ENCODE results near the gene FBXW10. TPM values are rescaled to one million over a fixed set of nuclear protein-coding genes. Genes with fewer than 3 reads are reported as not detected.
"Not testable (repeated sequence)": the region's sequence is repeated elsewhere in the genome, so short reads cannot be mapped to it uniquely, and the experiment has no call there.

Gene FBXW10
- polyA plus RNA-seq (2013, experiment 1 of 2): 0.01 TPM
- polyA plus RNA-seq (2013, experiment 2 of 2): 0.03 TPM

GRCh38 chr17:18743699-18744421 is at the start of gene FBXW10:
TSS of gene FBXW10 (plus strand) at chr17:18744054. CDS start at chr17:18744245, 191 bp downstream.
- not testable (repeated sequence) for H4K91ac ChIP-seq (ENCODE audit: low read length); H3K18ac ChIP-seq (ENCODE audit: low read depth in 1 of 2, low read length in 2 of 2); H3K27ac ChIP-seq (ENCODE audit: low read length, poor library complexity, severe bottlenecking); H2AFZ ChIP-seq (ENCODE audit: low read depth, low read length); H3K14ac ChIP-seq (ENCODE audit: low read length in 2 of 2); H4K8ac ChIP-seq (ENCODE audit: low read length); H3K23ac ChIP-seq (ENCODE audit: low read length in 2 of 2); DNase-seq; H2BK5ac ChIP-seq (ENCODE audit: low read depth, low read length, poor library complexity, severe bottlenecking); H3K79me1 ChIP-seq (replicated peaks; ENCODE audit: low read length, poor library complexity, severe bottlenecking); H2BK120ac ChIP-seq (ENCODE audit: low read depth, low read length); H2BK12ac ChIP-seq (ENCODE audit: low read length in 2 of 2); H2BK15ac ChIP-seq (ENCODE audit: low read depth, poor library complexity, severe bottlenecking); H3K27me3 ChIP-seq (ENCODE audit: control insufficient read depth in 1 of 2, insufficient read depth in 1 of 2, low read length in 2 of 2); H3K4me1 ChIP-seq (ENCODE audit: control insufficient read depth, insufficient read depth, low read depth, low read length); H2AK5ac ChIP-seq (ENCODE audit: low read length, severe bottlenecking); H3K9me3 ChIP-seq (ENCODE audit: control insufficient read depth, low read length); H3K36me3 ChIP-seq (ENCODE audit: control insufficient read depth in 1 of 2, insufficient read depth in 2 of 2, low read depth in 1 of 2, low read length in 2 of 2); H3K4ac ChIP-seq (ENCODE audit: low read depth in 1 of 2, low read length in 2 of 2); H3K4me2 ChIP-seq (ENCODE audit: low read length, poor library complexity, severe bottlenecking)
- Histone ChIP-seq H3K4me3 (ENCODE audit: insufficient read depth in 1 of 2, low read depth in 1 of 2, low read length in 2 of 2) (peak within 1 kb of the TSS in 1 of 2 experiments; percentile 58), H3K9ac (ENCODE audit: low read length) (peak within 1 kb of the TSS; percentile 43)
- 61% methylated on average over 4 of the region's 10 CpGs for WGBS

- H3K4me3 ChIP-seq (ENCODE audit: insufficient read depth in 1 of 2, low read depth in 1 of 2, low read length in 2 of 2); H4K8ac ChIP-seq (ENCODE audit: low read length): not testable (repeated sequence)
Measured at GRCh38 chr17:18695143-18695542, 48.7 kb upstream of the FBXW10 start.

GRCh38 chr17:18698473-18699103 is 45.3 kb upstream of the FBXW10 start:
- H2AK5ac ChIP-seq (ENCODE audit: low read length, severe bottlenecking); H3K9me3 ChIP-seq (ENCODE audit: control insufficient read depth, low read length); H2BK5ac ChIP-seq (ENCODE audit: low read depth, low read length, poor library complexity, severe bottlenecking); H2BK120ac ChIP-seq (ENCODE audit: low read depth, low read length); H3K79me1 ChIP-seq (replicated peaks; ENCODE audit: low read length, poor library complexity, severe bottlenecking); DNase-seq; H3K4me1 ChIP-seq (ENCODE audit: control insufficient read depth, insufficient read depth, low read depth, low read length); H2BK15ac ChIP-seq (ENCODE audit: low read depth, poor library complexity, severe bottlenecking); H3K27me3 ChIP-seq (ENCODE audit: control insufficient read depth in 1 of 2, insufficient read depth in 1 of 2, low read length in 2 of 2); H3K23ac ChIP-seq (ENCODE audit: low read length in 2 of 2); H2BK12ac ChIP-seq (ENCODE audit: low read length in 2 of 2); H3K27ac ChIP-seq (ENCODE audit: low read length, poor library complexity, severe bottlenecking); H3K36me3 ChIP-seq (ENCODE audit: control insufficient read depth in 1 of 2, insufficient read depth in 2 of 2, low read depth in 1 of 2, low read length in 2 of 2): not testable (repeated sequence)
- Histone ChIP-seq H2AFZ (ENCODE audit: low read depth, low read length) (peak overlapping the region; percentile 88), H3K4ac (ENCODE audit: low read depth in 1 of 2, low read length in 2 of 2) (peak overlapping the region in 1 of 2 experiments; percentile 51), H3K9ac (ENCODE audit: low read length) (peak overlapping the region; percentile 86), H4K8ac (ENCODE audit: low read length) (peak overlapping the region; percentile 88), H3K4me3 (ENCODE audit: insufficient read depth in 1 of 2, low read depth in 1 of 2, low read length in 2 of 2) (peak overlapping the region; percentile 63 to 77), H4K91ac (ENCODE audit: low read length) (peak overlapping the region; percentile 68), H3K4me2 (ENCODE audit: low read length, poor library complexity, severe bottlenecking) (peak overlapping the region; percentile 78), H3K18ac (ENCODE audit: low read depth in 1 of 2, low read length in 2 of 2) (peak overlapping the region in 1 of 2 experiments; percentile 8), H3K14ac (ENCODE audit: low read length in 2 of 2) (peak overlapping the region in 1 of 2 experiments; percentile 55)
- WGBS: 58% methylated on average over 6 of the region's 8 CpGs

More at GRCh38 chr17:18695143-18695542, 48.7 kb upstream of the FBXW10 start:
- not testable (repeated sequence) for H3K4me2 ChIP-seq (ENCODE audit: low read length, poor library complexity, severe bottlenecking); H2AK5ac ChIP-seq (ENCODE audit: low read length, severe bottlenecking); H4K91ac ChIP-seq (ENCODE audit: low read length); H2BK15ac ChIP-seq (ENCODE audit: low read depth, poor library complexity, severe bottlenecking); H3K27me3 ChIP-seq (ENCODE audit: control insufficient read depth in 1 of 2, insufficient read depth in 1 of 2, low read length in 2 of 2); H3K79me1 ChIP-seq (replicated peaks; ENCODE audit: low read length, poor library complexity, severe bottlenecking); H2BK5ac ChIP-seq (ENCODE audit: low read depth, low read length, poor library complexity, severe bottlenecking); H3K23ac ChIP-seq (ENCODE audit: low read length in 2 of 2); H3K27ac ChIP-seq (ENCODE audit: low read length, poor library complexity, severe bottlenecking); H3K4ac ChIP-seq (ENCODE audit: low read depth in 1 of 2, low read length in 2 of 2); H3K14ac ChIP-seq (ENCODE audit: low read length in 2 of 2); H3K4me1 ChIP-seq (ENCODE audit: control insufficient read depth, insufficient read depth, low read depth, low read length); H2BK120ac ChIP-seq (ENCODE audit: low read depth, low read length); DNase-seq; H2BK12ac ChIP-seq (ENCODE audit: low read length in 2 of 2); H3K18ac ChIP-seq (ENCODE audit: low read depth in 1 of 2, low read length in 2 of 2); H2AFZ ChIP-seq (ENCODE audit: low read depth, low read length); H3K36me3 ChIP-seq (ENCODE audit: control insufficient read depth in 1 of 2, insufficient read depth in 2 of 2, low read depth in 1 of 2, low read length in 2 of 2); H3K9ac ChIP-seq (ENCODE audit: low read length); H3K9me3 ChIP-seq (ENCODE audit: control insufficient read depth, low read length)
- WGBS: 84% methylated on average over 2 of the region's 2 CpGs

GRCh38 chr17:18705955-18706354 is 37.9 kb upstream of the FBXW10 start:
- not testable (repeated sequence) for H3K36me3 ChIP-seq (ENCODE audit: control insufficient read depth in 1 of 2, insufficient read depth in 2 of 2, low read depth in 1 of 2, low read length in 2 of 2); H3K9me3 ChIP-seq (ENCODE audit: control insufficient read depth, low read length); H3K4ac ChIP-seq (ENCODE audit: low read depth in 1 of 2, low read length in 2 of 2); H3K14ac ChIP-seq (ENCODE audit: low read length in 2 of 2); H3K27ac ChIP-seq (ENCODE audit: low read length, poor library complexity, severe bottlenecking); H3K23ac ChIP-seq (ENCODE audit: low read length in 2 of 2); H3K4me3 ChIP-seq (ENCODE audit: insufficient read depth in 1 of 2, low read depth in 1 of 2, low read length in 2 of 2); H3K4me2 ChIP-seq (ENCODE audit: low read length, poor library complexity, severe bottlenecking); H2BK120ac ChIP-seq (ENCODE audit: low read depth, low read length); H3K79me1 ChIP-seq (replicated peaks; ENCODE audit: low read length, poor library complexity, severe bottlenecking); H4K8ac ChIP-seq (ENCODE audit: low read length); H4K91ac ChIP-seq (ENCODE audit: low read length); DNase-seq; H2BK15ac ChIP-seq (ENCODE audit: low read depth, poor library complexity, severe bottlenecking); H3K27me3 ChIP-seq (ENCODE audit: control insufficient read depth in 1 of 2, insufficient read depth in 1 of 2, low read length in 2 of 2); H2AK5ac ChIP-seq (ENCODE audit: low read length, severe bottlenecking); H2BK5ac ChIP-seq (ENCODE audit: low read depth, low read length, poor library complexity, severe bottlenecking); H3K9ac ChIP-seq (ENCODE audit: low read length); H2BK12ac ChIP-seq (ENCODE audit: low read length in 2 of 2); H2AFZ ChIP-seq (ENCODE audit: low read depth, low read length); H3K4me1 ChIP-seq (ENCODE audit: control insufficient read depth, insufficient read depth, low read depth, low read length); H3K18ac ChIP-seq (ENCODE audit: low read depth in 1 of 2, low read length in 2 of 2)
- WGBS: 84% methylated on average over 3 of the region's 3 CpGs

Data from mesenchymal stem cell (in vitro differentiated cells and primary cell).